PFSK-1 (cell line): ENCODE measurements around the gene KRT20.

Experiments
- POLR2AphosphoS5 ChIP-seq: IDR thresholded peaks from 2 replicates; pipeline ENCODE4 v1.6.1; 2012; ENCODE audit warnings: low read depth, mild to moderate bottlenecking, control low read depth, low read length, moderate library complexity
- SIN3A ChIP-seq: IDR thresholded peaks from 2 replicates; pipeline ENCODE4 v1.6.1; 2012; ENCODE audit warnings: mild to moderate bottlenecking, low read length, moderate library complexity, borderline replicate concordance; ENCODE audit not compliant: insufficient read depth
- TF ChIP-seq, protein P1 (sequence below), 2 experiments: IDR thresholded peaks; 2 replicates each; pipeline versions ENCODE4 v1.6.1 to v1.8.0; 2011 to 2012; ENCODE audit warnings: low read depth in 2 of 2, low read length in 2 of 2, control low read depth in 1 of 2, inconsistent platforms in 1 of 2, mild to moderate bottlenecking in 1 of 2, moderate library complexity in 1 of 2; ENCODE audit not compliant: insufficient read depth in 1 of 2

DNA sequence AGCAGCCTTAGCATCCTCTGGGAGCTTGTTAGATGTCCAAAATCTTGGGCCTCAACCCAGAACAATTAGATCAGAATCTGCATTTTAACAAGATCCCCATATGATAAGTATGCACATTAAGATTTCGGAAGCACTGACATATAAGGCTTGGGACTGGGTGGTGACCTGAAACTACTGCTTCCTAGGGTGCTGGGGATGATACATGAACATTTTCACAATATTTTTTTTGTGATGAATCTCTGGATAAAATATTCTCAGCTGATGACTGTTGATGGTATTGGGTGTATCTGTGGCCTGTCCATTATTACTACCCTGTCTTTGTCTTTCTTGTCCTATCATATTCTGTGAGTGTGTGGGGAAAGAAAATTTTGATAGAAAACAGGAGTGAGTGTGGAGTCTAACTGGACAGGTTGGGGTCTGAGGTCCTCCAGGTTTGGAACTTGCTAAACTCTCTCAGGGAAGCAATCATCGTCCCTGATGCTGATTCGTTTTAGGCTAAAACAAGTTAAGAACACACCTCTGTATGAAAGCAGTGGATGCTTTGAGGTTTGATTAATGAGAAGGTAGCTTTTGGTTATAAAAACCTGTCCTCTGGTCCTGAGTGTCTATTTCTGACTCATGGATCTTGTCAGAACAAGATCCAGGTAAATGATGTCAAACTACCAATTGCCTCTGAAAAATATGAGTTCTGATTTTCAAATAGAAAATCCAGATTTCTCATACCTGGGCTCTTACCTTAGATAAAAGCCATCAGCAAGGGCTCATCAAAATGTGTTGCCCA, 29.2 kb upstream of the KRT20 start:
- no peak for TF ChIP-seq SIN3A
- TF ChIP-seq, protein P1, sequence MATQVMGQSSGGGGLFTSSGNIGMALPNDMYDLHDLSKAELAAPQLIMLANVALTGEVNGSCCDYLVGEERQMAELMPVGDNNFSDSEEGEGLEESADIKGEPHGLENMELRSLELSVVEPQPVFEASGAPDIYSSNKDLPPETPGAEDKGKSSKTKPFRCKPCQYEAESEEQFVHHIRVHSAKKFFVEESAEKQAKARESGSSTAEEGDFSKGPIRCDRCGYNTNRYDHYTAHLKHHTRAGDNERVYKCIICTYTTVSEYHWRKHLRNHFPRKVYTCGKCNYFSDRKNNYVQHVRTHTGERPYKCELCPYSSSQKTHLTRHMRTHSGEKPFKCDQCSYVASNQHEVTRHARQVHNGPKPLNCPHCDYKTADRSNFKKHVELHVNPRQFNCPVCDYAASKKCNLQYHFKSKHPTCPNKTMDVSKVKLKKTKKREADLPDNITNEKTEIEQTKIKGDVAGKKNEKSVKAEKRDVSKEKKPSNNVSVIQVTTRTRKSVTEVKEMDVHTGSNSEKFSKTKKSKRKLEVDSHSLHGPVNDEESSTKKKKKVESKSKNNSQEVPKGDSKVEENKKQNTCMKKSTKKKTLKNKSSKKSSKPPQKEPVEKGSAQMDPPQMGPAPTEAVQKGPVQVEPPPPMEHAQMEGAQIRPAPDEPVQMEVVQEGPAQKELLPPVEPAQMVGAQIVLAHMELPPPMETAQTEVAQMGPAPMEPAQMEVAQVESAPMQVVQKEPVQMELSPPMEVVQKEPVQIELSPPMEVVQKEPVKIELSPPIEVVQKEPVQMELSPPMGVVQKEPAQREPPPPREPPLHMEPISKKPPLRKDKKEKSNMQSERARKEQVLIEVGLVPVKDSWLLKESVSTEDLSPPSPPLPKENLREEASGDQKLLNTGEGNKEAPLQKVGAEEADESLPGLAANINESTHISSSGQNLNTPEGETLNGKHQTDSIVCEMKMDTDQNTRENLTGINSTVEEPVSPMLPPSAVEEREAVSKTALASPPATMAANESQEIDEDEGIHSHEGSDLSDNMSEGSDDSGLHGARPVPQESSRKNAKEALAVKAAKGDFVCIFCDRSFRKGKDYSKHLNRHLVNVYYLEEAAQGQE (IDR thresholded peaks at IDR 0.05; ENCODE audit: insufficient read depth in 1 of 2, low read depth in 2 of 2, low read length in 2 of 2): no peak
- TF ChIP-seq POLR2AphosphoS5: no peak
